C4-2B (cell line): ENCODE data around the gene ARHGEF2.

Experiments
- ZFX ChIP-seq: fragments of 450-650 bp; IDR thresholded peaks from 2 replicates; pipeline ENCODE4 v1.6.1; 2017
- TF ChIP-seq, protein P1 (sequence below): fragments of 450-650 bp; conservative IDR thresholded peaks from 2 replicates; pipeline ENCODE4 v1.5.1; 2017; ENCODE audit warnings: mild to moderate bottlenecking

DNA sequence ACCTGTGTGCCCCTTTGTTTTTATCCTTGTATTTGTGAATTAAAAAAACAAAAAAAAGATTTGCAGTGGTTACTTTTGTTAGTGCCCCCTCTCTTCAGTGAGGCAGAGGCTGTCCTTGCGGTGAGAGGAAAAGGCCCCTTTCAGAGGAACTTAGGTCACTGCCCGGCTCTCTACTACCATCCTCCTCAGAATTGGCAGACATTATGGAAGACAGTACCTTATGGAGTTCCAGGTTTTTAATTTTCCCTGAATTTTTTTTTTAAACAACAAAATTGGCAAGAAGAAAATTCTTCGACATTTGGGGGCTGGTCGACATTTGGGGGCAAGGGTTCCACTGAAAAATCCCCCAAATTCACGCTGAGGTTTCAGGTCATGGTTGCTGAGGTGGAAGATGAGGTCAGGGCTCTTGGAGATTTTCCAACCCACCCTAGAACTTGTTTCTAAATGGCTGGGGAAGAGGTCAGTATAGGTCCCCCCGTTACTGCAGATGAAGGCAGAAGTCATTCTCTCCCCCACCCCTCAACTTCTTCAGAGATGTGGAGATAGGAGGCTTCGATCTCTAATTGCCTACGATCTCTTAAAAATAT, 31.6 kb downstream of the ARHGEF2 start:
- TF ChIP-seq, protein P1, sequence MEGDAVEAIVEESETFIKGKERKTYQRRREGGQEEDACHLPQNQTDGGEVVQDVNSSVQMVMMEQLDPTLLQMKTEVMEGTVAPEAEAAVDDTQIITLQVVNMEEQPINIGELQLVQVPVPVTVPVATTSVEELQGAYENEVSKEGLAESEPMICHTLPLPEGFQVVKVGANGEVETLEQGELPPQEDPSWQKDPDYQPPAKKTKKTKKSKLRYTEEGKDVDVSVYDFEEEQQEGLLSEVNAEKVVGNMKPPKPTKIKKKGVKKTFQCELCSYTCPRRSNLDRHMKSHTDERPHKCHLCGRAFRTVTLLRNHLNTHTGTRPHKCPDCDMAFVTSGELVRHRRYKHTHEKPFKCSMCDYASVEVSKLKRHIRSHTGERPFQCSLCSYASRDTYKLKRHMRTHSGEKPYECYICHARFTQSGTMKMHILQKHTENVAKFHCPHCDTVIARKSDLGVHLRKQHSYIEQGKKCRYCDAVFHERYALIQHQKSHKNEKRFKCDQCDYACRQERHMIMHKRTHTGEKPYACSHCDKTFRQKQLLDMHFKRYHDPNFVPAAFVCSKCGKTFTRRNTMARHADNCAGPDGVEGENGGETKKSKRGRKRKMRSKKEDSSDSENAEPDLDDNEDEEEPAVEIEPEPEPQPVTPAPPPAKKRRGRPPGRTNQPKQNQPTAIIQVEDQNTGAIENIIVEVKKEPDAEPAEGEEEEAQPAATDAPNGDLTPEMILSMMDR = no peak
- TF ChIP-seq ZFX = no peak
